NCI-H2171 treated with DMSO at 0.1 percent for 48 hours (cell line): ENCODE results near the gene GRIN2C.
"Not testable (repeated sequence)": the region's sequence is repeated elsewhere in the genome, so short reads cannot be mapped to it uniquely, and the experiment has no call there.

Source experiments
- DNase-seq: peaks from one replicate; lab custom pipeline; 2025; lab: John Stamatoyannopoulos, UW

GRIN2C gene

DNA sequence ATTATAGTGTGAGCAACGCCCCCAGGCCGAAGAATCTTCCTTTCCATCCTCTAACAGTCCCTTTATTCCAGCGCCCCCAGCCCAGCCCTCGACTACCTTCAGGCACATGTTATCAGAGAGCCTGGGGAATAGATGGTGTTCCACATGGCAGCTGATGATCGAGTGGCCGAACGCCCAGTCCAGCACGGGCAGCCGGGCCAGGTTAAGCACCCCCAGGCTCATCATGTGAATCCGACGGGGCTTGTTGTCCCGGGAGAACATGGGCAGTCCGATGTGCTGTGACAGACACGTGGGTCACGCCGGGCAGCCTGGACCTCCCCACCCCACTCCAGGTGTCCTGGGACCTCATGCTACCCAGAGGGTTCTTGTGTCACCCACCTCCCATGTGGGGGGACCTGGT is 19.6 kb upstream of the GRIN2C start:
- no peak for DNase-seq

GRCh38 chr17:74878658-74879057 is 19.0 kb upstream of the GRIN2C start:
- DNase-seq, result no peak

GRCh38 chr17:74877592-74878548 is 18.2 kb upstream of the GRIN2C start:
- no peak for DNase-seq

GRCh38 chr17:74875977-74876593 is 16.4 kb upstream of the GRIN2C start:
- no peak for DNase-seq

DNA sequence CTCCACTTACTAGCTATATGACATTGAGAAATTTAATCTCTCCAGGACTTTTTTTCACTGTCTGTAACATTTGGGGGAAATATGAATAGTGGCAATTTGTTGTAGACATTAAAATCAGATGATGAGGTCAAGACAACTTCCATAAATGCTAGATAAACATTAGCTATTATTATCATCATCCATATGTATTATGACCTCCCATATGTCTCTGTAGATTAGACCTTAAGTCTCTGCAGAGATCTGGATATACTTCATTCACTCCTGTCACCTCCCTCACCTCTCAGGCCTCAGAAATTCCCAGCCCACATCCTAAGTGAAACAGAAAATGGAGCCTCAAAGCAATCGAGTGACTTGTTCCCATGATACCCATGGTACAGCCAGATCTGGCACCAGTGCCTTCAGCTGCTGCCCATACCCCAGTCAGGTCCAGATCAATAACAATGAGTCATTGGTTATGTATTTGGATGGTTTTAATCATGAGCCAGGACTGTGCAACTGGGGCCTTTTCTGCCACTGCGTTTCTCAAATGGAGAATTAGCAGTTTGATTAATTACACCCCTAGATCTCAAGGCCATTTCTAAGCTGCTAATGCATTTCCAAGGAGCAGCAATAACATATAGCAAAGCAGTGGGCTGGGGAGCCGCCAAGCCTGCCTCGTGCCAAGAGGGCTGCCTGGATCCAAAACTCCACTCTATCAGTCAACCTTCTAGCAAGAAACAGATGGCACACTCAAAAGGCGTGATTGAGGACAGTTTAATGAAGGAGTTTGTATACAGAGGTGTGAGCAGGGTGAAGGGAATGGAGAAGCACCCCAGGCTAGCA is 15.7 kb upstream of the GRIN2C start:
- peak; percentile 57 for DNase-seq

DNA sequence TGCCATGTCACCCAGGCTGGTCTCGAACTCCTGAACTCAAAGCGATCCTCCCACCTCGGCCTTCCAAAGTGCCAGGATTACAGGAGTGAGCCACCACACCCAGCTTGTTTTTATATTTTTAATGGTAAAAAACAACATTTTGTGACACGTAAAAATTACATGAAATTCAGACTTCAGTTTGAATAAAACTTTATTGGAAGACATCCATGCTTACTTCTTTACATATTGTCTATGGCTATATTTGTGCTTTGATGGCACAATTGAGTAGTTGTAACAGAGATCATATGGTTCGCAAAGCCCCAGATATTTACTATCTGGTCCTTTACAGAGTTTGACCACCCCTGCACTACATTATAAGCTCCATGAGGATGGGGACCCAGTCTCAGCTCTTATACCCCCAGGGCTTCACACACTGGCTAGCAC is 14.9 kb upstream of the GRIN2C start:
- DNase-seq, result no peak

GRCh38 chr17:74873874-74874614 is 14.4 kb upstream of the GRIN2C start:
- DNase-seq, result no peak

DNA sequence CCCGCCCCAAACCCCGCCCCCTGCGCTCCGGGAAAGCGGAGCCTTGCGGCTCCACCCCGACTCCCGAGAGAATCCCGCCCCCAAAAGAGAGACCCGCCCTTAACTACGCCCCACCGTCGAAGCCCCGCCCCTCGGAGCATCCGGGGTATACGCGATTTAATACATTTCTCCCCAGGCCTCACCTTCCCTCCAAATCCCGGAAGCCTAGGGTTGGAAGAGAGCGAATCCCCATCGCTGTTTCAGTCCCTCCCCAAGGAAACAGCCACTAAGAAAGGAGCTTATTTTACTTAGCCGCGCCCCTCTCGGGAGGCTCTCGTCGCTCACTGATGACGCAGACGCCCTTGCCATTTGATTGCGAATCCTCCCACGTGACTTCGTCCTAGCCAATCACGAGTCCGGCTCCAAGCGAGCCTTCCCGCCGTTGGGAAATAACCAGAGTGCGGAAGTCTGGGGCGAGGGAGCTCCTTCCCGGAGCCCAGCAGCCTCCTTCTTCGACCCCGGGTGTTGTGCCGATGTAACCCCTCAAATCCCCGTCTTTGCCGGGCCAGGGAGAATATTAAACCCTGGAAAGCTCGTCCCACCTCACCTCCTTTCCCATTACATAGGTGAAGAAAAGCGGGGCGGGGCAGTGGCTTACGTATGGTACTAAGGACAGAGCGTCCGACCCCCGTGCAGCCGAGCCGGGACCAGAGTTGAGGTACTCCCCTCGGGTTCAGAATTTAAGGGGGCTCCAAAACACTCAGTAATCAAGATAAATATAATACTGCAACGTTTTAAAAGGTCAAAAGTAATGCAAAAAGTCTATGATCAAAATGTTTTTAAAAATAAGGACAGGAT is 13.6 kb upstream of the GRIN2C start:
- peak; percentile 100 for DNase-seq

GRCh38 chr17:74872313-74873036 is 12.8 kb upstream of the GRIN2C start, which contains the start of gene FDXR:
Gene FDXR (minus strand): TSS chr17:74872994. CDS start chr17:74872944, 50 bp downstream.
- peak; percentile 70 for DNase-seq

DNA sequence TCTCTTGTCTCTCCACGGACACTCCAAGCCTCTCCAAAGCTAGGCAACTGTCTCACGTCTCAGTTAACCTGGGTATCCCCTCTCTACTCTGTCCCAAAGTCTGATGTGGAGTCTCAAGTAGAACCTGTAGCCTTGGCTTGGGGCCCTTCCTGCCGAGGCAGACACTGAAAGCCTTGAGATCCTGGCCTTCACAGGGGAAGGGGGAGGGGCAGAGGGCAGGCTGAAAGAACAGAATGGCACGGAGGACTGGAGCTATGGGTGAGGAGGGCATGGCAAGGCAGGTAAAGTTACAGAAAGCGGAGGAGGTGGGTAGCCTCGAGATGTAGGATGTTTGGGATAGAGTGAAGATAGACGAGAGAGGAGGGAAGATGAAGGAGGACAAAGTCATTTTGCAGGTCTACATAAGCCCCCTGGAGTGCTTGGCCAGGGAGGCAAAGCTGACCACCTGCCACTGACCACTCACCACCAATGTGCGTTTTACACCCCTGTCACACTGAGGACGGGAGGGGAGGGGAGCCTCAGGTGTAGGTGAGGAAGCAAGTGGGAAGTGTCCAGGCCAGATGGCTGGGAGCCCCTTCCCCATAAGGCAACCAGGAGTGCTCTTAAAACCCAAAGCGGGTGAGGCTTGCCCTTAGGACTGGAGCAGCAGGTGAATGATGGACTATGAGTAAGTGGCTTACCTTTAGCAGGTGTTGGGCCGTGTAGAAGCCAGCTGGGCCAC is 11.8 kb upstream of the GRIN2C start:
- no peak for DNase-seq

GRCh38 chr17:74870512-74870911 is 10.8 kb upstream of the GRIN2C start:
- DNase-seq, result no peak

- not testable (repeated sequence) for DNase-seq
Observed at GRCh38 chr17:74870028-74870427, 10.3 kb upstream of the GRIN2C start.

DNA sequence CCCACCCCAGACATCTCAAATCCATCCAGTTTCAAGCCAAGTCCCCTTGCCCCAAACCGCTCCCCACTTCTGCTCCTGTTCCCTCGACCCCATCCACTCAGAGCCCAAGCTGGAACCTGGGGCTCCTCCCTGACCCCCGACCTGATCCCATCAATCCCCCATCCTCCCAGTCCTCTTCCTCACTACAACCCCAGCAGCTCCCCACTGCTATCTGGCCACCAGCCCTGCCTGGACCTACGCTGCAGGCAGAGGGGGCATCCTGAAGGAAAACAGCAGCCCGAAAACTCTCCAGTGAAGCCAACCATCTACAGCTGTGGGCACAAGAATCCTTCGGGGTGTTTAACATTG is 9.2 kb upstream of the GRIN2C start:
- no peak for DNase-seq

- DNase-seq, result no peak
Observed at GRCh38 chr17:74868251-74868907, 8.7 kb upstream of the GRIN2C start.

DNA sequence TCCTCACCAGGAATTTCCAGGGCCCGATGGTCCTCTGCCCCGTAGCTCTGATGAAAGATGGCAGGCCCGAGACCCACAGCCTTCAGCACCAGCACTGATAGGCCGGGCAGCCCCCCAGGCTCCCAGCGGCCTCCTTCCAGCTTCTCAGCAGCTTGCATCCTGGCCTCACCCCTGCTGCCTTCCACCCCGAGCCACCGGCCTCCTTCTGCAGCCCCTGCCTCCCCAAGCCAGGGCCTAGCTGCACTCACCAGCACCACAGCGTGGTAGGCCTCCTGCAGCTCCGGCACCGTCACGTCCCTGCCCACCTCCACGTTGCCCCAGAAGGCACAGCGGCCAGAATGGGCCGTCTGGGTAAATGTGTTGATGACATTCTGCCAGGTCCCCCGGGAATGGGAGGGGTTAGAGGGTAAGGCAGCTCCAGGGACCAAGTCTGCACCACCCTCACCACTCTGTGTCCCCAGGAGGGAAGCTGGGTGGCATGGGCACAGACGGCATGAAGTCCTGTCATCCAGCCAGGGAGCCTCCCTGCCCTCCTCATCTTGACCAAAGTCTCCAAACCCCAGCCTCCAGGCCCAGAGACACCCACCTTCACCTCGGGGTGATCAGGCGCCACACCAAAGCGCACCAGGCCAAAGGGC is 6.6 kb upstream of the GRIN2C start:
- no peak for DNase-seq

- peak; percentile 9 for DNase-seq
Observed at GRCh38 chr17:74865504-74866197, 6.0 kb upstream of the GRIN2C start.

- DNase-seq, result peak; percentile 40
Observed at GRCh38 chr17:74864866-74865395, 5.2 kb upstream of the GRIN2C start.
